ENCODE data around the gene PSKH1.

PSKH1 gene

DNA sequence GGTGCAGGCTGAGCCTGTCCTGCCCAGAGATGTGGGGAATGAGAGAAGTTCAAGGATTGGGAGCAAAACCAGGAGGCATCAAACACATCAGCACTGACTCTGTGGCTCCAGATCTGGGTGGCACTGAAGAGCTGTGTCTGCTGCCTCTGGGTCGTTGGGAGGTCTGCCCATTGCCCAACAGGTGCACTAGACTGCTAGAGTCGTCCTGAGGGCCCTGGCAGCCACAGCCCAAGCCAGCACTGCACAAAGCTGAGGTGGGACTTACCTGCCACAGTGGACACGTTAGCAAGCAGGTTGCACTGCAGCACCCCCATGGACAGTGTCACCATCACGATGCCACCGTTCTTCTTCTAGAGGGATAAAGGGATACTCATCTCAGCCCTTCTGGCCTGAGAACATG lies 84.0 kb downstream of the PSKH1 start:
- TF ChIP-seq ZNF8 (CRISPR knock-in tag; IDR thresholded peaks at IDR 0.05) (no peak), PPARA (CRISPR knock-in tag; IDR thresholded peaks at IDR 0.05; ENCODE audit: borderline replicate concordance) (no peak), RARB (CRISPR knock-in tag; IDR thresholded peaks at IDR 0.05) (no peak), GLIS3 (CRISPR knock-in tag; IDR thresholded peaks at IDR 0.05) (no peak), ZFP30 (CRISPR knock-in tag; IDR thresholded peaks at IDR 0.05) (no peak)
- ATAC-seq, result no peak

DNA sequence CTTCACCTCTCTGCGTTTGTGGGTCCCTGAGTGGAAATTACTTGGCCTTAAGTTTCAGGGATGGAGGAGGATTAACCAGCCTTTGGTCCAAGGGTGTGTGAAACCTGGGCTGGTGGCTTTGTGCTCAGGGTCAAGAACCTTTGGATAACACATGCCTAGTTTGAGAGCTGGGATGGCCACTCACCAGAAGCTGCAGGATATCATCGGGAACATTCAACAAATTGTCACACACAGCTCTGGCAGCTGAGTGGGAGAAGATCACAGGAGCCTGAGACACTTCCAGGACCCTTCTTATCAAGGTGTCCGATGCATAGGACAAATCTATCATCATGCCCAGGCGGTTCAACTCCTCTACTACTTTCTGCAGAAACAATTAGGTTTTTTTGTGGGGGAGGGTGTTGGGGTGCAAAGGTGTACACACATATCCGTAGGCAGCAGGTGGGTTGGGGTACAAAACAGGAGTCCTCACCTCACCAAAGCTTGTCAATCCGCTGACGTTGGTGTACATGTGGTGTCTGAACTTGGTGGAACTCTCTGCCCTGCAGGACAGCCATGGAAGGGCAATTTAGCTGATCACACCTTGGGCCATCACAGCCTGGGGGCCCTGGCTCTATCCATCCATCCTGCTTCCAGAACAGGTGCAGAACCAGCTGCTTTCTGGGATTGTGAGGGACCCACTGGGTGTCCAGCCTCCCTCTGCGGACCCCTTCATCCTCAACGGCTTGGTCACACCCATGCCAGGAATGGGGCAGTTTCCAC lies 84.6 kb downstream of the PSKH1 start:
- ATAC-seq, result no peak
- no peak for TF ChIP-seq ESRRG (CRISPR knock-in tag; IDR thresholded peaks at IDR 0.05)
- TF ChIP-seq PPARA (CRISPR knock-in tag; IDR thresholded peaks at IDR 0.05; ENCODE audit: borderline replicate concordance), result no peak
- TF ChIP-seq CSDC2 (CRISPR knock-in tag; IDR thresholded peaks at IDR 0.05), result no peak
- no peak for TF ChIP-seq TOX (CRISPR knock-in tag; IDR thresholded peaks at IDR 0.05; ENCODE audit: borderline replicate concordance)
- TF ChIP-seq, protein P1, sequence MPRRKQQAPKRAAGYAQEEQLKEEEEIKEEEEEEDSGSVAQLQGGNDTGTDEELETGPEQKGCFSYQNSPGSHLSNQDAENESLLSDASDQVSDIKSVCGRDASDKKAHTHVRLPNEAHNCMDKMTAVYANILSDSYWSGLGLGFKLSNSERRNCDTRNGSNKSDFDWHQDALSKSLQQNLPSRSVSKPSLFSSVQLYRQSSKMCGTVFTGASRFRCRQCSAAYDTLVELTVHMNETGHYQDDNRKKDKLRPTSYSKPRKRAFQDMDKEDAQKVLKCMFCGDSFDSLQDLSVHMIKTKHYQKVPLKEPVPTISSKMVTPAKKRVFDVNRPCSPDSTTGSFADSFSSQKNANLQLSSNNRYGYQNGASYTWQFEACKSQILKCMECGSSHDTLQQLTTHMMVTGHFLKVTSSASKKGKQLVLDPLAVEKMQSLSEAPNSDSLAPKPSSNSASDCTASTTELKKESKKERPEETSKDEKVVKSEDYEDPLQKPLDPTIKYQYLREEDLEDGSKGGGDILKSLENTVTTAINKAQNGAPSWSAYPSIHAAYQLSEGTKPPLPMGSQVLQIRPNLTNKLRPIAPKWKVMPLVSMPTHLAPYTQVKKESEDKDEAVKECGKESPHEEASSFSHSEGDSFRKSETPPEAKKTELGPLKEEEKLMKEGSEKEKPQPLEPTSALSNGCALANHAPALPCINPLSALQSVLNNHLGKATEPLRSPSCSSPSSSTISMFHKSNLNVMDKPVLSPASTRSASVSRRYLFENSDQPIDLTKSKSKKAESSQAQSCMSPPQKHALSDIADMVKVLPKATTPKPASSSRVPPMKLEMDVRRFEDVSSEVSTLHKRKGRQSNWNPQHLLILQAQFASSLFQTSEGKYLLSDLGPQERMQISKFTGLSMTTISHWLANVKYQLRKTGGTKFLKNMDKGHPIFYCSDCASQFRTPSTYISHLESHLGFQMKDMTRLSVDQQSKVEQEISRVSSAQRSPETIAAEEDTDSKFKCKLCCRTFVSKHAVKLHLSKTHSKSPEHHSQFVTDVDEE (CRISPR knock-in tag; IDR thresholded peaks at IDR 0.05), result no peak
- no peak for TF ChIP-seq ZNF565 (CRISPR knock-in tag; conservative IDR thresholded peaks at IDR 0.05; ENCODE audit: low read depth)
- TF ChIP-seq, protein P2, sequence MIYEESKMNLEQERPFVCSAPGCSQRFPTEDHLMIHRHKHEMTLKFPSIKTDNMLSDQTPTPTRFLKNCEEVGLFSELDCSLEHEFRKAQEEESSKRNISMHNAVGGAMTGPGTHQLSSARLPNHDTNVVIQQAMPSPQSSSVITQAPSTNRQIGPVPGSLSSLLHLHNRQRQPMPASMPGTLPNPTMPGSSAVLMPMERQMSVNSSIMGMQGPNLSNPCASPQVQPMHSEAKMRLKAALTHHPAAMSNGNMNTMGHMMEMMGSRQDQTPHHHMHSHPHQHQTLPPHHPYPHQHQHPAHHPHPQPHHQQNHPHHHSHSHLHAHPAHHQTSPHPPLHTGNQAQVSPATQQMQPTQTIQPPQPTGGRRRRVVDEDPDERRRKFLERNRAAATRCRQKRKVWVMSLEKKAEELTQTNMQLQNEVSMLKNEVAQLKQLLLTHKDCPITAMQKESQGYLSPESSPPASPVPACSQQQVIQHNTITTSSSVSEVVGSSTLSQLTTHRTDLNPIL (CRISPR knock-in tag; IDR thresholded peaks at IDR 0.05; ENCODE audit: low read depth), result no peak
- TF ChIP-seq, protein P3, sequence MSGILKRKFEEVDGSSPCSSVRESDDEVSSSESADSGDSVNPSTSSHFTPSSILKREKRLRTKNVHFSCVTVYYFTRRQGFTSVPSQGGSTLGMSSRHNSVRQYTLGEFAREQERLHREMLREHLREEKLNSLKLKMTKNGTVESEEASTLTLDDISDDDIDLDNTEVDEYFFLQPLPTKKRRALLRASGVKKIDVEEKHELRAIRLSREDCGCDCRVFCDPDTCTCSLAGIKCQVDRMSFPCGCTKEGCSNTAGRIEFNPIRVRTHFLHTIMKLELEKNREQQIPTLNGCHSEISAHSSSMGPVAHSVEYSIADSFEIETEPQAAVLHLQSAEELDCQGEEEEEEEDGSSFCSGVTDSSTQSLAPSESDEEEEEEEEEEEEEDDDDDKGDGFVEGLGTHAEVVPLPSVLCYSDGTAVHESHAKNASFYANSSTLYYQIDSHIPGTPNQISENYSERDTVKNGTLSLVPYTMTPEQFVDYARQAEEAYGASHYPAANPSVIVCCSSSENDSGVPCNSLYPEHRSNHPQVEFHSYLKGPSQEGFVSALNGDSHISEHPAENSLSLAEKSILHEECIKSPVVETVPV (CRISPR knock-in tag; IDR thresholded peaks at IDR 0.05), result no peak
- no peak for TF ChIP-seq SNAI2 (CRISPR knock-in tag; IDR thresholded peaks at IDR 0.05)
- TF ChIP-seq GLIS3 (CRISPR knock-in tag; IDR thresholded peaks at IDR 0.05), result no peak
- TF ChIP-seq, protein P4, sequence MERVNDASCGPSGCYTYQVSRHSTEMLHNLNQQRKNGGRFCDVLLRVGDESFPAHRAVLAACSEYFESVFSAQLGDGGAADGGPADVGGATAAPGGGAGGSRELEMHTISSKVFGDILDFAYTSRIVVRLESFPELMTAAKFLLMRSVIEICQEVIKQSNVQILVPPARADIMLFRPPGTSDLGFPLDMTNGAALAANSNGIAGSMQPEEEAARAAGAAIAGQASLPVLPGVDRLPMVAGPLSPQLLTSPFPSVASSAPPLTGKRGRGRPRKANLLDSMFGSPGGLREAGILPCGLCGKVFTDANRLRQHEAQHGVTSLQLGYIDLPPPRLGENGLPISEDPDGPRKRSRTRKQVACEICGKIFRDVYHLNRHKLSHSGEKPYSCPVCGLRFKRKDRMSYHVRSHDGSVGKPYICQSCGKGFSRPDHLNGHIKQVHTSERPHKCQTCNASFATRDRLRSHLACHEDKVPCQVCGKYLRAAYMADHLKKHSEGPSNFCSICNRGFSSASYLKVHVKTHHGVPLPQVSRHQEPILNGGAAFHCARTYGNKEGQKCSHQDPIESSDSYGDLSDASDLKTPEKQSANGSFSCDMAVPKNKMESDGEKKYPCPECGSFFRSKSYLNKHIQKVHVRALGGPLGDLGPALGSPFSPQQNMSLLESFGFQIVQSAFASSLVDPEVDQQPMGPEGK (CRISPR knock-in tag; IDR thresholded peaks at IDR 0.05; ENCODE audit: borderline replicate concordance), result no peak
- no peak for TF ChIP-seq ZFP30 (CRISPR knock-in tag; IDR thresholded peaks at IDR 0.05)
- no peak for TF ChIP-seq BACH2 (CRISPR knock-in tag; IDR thresholded peaks at IDR 0.05; ENCODE audit: borderline replicate concordance)
- TF ChIP-seq TCF4 (CRISPR knock-in tag; IDR thresholded peaks at IDR 0.05; ENCODE audit: borderline replicate concordance), result no peak
- TF ChIP-seq ZNF8 (CRISPR knock-in tag; IDR thresholded peaks at IDR 0.05), result no peak
- no peak for TF ChIP-seq ZNF70 (CRISPR knock-in tag; IDR thresholded peaks at IDR 0.05)
- no peak for TF ChIP-seq ARNTL (CRISPR knock-in tag; IDR thresholded peaks at IDR 0.05; ENCODE audit: borderline replicate concordance, low read depth)
